Measurements from ENCODE around the gene PRX. TPM values are rescaled to one million over a fixed set of nuclear protein-coding genes. Genes with fewer than 3 reads are reported as not detected.

PRX gene
- total and polyA plus RNA-seq, 9 of the 15 experiments (the other 6 are each of a cell fraction or from before 2014, with no cell fraction given), result 0.65 to 3.5 (median 1.7) TPM; not detected in 2

DNA sequence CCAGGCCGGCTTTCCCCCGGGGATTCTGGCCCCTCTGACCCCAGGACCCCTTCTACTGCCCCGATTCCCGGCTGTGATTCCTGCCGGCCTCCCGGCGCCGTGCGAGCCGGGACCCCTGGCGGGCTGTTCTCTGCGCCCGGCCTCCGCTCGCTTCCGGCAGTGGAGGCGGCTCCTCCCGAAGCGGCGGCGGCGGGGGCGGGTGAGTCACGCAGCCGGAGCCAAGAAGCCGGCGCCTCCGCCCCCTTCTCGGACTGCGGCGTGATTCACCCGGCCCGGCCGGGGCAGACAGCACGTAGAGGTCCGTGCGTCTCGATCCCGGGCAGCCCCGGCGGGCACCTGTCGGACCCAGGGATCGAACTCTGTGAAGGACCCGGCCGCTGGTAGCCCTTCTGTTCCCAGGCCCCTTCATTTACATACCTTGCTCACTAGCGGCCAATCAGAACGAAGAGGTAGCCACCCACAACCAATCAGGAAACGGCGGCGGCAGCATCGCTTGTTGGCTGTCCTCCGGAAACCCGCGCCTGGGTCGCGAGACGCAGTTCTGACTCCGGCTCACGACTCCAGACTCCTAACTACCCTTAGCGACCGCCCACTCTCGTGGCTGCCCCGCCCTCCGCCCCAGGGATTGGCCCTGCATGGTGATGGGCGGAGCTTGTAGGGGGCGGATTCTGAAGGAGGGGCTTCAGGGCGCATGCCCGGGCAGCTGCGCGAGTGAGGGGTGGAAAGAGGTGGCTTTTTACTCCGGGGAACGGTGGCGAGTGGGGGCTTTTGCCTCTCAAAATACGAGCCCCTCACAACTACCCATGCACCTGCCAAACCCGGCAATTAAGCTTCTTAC lies 12.5 kb upstream of the PRX start, which contains the start of gene SERTAD1 (continued):
- TF ChIP-seq, protein P1, sequence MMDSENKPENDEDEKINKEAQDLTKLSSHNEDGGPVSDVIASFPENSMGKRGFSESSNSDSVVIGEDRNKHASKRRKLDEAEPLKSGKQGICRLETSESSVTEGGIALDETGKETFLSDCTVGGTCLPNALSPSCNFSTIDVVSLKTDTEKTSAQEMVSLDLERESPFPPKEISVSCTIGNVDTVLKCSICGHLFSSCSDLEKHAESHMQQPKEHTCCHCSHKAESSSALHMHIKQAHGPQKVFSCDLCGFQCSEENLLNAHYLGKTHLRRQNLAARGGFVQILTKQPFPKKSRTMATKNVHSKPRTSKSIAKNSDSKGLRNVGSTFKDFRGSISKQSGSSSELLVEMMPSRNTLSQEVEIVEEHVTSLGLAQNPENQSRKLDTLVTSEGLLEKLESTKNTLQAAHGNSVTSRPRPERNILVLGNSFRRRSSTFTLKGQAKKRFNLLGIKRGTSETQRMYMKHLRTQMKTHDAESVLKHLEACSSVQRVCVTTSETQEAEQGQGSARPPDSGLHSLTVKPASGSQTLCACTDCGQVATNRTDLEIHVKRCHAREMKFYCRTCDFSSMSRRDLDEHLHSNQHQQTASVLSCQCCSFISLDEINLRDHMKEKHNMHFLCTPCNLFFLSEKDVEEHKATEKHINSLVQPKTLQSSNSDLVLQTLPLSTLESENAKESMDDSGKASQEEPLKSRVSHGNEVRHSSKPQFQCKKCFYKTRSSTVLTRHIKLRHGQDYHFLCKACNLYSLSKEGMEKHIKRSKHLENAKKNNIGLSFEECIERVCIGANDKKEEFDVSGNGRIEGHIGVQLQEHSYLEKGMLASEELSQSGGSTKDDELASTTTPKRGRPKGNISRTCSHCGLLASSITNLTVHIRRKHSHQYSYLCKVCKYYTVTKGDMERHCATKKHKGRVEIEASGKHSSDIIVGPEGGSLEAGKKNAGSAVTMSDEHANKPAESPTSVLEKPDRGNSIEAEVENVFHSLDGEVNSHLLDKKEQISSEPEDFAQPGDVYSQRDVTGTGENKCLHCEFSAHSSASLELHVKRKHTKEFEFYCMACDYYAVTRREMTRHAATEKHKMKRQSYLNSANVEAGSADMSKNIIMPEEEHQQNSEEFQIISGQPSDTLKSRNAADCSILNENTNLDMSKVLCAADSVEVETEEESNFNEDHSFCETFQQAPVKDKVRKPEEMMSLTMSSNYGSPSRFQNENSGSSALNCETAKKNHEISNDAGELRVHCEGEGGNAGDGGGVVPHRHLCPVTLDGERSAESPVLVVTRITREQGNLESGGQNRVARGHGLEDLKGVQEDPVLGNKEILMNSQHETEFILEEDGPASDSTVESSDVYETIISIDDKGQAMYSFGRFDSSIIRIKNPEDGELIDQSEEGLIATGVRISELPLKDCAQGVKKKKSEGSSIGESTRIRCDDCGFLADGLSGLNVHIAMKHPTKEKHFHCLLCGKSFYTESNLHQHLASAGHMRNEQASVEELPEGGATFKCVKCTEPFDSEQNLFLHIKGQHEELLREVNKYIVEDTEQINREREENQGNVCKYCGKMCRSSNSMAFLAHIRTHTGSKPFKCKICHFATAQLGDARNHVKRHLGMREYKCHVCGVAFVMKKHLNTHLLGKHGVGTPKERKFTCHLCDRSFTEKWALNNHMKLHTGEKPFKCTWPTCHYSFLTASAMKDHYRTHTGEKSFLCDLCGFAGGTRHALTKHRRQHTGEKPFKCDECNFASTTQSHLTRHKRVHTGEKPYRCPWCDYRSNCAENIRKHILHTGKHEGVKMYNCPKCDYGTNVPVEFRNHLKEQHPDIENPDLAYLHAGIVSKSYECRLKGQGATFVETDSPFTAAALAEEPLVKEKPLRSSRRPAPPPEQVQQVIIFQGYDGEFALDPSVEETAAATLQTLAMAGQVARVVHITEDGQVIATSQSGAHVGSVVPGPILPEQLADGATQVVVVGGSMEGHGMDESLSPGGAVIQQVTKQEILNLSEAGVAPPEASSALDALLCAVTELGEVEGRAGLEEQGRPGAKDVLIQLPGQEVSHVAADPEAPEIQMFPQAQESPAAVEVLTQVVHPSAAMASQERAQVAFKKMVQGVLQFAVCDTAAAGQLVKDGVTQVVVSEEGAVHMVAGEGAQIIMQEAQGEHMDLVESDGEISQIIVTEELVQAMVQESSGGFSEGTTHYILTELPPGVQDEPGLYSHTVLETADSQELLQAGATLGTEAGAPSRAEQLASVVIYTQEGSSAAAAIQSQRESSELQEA (IDR thresholded peaks at IDR 0.05; ENCODE audit: low read depth), result no peak
- TF ChIP-seq, protein P2, sequence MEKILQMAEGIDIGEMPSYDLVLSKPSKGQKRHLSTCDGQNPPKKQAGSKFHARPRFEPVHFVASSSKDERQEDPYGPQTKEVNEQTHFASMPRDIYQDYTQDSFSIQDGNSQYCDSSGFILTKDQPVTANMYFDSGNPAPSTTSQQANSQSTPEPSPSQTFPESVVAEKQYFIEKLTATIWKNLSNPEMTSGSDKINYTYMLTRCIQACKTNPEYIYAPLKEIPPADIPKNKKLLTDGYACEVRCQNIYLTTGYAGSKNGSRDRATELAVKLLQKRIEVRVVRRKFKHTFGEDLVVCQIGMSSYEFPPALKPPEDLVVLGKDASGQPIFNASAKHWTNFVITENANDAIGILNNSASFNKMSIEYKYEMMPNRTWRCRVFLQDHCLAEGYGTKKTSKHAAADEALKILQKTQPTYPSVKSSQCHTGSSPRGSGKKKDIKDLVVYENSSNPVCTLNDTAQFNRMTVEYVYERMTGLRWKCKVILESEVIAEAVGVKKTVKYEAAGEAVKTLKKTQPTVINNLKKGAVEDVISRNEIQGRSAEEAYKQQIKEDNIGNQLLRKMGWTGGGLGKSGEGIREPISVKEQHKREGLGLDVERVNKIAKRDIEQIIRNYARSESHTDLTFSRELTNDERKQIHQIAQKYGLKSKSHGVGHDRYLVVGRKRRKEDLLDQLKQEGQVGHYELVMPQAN (IDR thresholded peaks at IDR 0.05; ENCODE audit: borderline replicate concordance), result peak; percentile 35; the same call in 1 of the 2 replicates
- TF ChIP-seq ASH1L (IDR thresholded peaks at IDR 0.05; ENCODE audit: borderline replicate concordance, low read depth, partially characterized antibody) (peak; percentile 87), ZNF134 (CRISPR knock-in tag; conservative IDR thresholded peaks at IDR 0.05) (no peak), PTTG1 (tag; IDR thresholded peaks at IDR 0.05; ENCODE audit: low read depth) (no peak), RBM34 (IDR thresholded peaks at IDR 0.05; ENCODE audit: borderline replicate concordance, insufficient read depth, low read length) (no peak)
- TF ChIP-seq, protein P3, sequence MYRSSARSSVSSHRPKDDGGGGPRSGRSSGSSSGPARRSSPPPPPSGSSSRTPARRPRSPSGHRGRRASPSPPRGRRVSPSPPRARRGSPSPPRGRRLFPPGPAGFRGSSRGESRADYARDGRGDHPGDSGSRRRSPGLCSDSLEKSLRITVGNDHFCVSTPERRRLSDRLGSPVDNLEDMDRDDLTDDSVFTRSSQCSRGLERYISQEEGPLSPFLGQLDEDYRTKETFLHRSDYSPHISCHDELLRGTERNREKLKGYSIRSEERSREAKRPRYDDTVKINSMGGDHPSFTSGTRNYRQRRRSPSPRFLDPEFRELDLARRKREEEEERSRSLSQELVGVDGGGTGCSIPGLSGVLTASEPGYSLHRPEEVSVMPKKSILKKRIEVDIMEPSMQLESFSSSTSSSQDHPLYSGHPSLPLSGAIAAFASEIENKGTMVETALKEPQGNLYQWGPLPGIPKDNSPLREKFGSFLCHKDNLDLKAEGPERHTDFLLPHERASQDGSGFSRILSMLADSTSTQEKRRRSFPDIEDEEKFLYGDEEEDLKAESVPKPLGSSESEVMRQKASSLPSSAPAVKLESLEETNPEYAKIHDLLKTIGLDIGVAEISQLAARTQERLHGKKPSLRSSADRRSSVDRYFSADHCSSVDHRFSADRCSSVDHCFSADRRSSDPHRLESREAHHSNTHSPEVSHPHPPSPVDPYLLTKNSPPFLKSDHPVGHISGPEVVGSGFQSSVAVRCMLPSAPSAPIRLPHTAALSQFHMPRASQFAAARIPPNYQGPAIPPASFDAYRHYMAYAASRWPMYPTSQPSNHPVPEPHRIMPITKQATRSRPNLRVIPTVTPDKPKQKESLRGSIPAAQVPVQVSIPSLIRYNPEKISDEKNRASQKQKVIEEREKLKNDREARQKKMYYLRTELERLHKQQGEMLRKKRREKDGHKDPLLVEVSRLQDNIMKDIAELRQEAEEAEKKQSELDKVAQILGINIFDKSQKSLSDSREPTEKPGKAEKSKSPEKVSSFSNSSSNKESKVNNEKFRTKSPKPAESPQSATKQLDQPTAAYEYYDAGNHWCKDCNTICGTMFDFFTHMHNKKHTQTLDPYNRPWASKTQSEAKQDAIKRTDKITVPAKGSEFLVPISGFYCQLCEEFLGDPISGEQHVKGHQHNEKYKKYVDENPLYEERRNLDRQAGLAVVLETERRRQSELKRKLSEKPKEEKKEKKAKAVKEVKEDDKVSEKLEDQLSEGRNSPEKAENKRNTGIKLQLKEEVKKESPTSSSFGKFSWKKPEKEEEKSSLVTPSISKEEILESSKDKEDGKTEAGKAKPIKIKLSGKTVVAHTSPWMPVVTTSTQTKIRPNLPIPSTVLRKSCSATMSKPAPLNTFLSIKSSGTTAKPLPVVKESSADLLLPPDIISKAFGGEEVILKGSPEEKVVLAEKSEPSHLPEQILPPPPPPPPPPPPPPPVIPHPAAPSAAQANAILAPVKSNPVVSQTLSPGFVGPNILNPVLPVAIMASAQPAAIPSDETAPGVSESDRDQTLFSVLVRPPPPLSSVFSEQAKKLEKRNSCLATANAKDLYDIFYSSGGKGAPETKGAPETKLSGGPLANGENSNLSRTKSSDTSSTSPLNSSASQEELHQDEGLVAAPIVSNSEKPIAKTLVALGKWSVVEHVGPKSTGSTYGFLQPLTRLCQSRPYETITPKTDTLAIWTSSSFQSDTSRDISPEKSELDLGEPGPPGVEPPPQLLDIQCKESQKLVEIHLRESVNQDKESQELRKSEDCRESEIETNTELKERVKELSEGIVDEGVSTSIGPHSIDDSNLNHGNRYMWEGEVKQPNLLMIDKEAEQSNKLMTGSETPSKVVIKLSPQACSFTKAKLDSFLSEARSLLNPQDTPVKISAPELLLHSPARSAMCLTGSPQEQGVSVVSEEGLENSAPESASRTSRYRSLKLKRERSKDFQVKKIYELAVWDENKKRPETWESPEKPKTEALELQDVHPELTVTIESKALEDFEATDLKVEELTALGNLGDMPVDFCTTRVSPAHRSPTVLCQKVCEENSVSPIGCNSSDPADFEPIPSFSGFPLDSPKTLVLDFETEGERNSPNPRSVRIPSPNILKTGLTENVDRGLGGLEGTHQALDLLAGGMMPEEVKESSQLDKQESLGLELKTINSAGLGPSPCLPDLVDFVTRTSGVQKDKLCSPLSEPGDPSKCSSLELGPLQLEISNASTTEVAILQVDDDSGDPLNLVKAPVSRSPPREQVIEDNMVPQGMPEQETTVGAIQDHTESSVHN (IDR thresholded peaks at IDR 0.05; ENCODE audit: borderline replicate concordance in 1 of 2, low read depth in 1 of 2), result no peak
